SU-DHL-6 (cell line): Measurements from ENCODE around the gene ZPBP2.

Experiments used
- H2AFZ ChIP-seq: fragments of 200-600 bp; sonication (generic); 2 replicates; pipeline ENCODE4 v1.6.1; 2014; ENCODE audit warnings: low read depth, mild to moderate bottlenecking, moderate library complexity, mixed read lengths, antibody characterized with exemption, low read length; ENCODE audit not compliant: severe bottlenecking
- H3F3A ChIP-seq: fragments of 200-600 bp; shearing (Covaris generic); 2 replicates; pipeline ENCODE4 v1.6.0; 2016; ENCODE audit warnings: antibody characterized with exemption, mild to moderate bottlenecking; ENCODE audit not compliant: insufficient read depth
- H3K27ac ChIP-seq: fragments of 200-600 bp; sonication (generic); 2 replicates; pipeline ENCODE4 v1.5.1; 2016; ENCODE audit warnings: low read depth, mild to moderate bottlenecking, low read length, moderate library complexity, mixed read lengths
- H3K27me3 ChIP-seq: fragments of 200-600 bp; sonication (generic), shearing (Covaris generic); 2 replicates; pipeline ENCODE4 v1.6.0; 2014; ENCODE audit warnings: mild to moderate bottlenecking, low read length
- H3K36me3 ChIP-seq: fragments of 200-600 bp; sonication (generic); 2 replicates; pipeline ENCODE4 v1.6.1; 2014; ENCODE audit warnings: mild to moderate bottlenecking, low read length, mixed read lengths
- H3K4me2 ChIP-seq: fragments of 300-600, 200-600 bp; shearing (Covaris generic), sonication (generic); 2 replicates; pipeline ENCODE4 v1.6.0; 2014; ENCODE audit warnings: low read length, low read depth, mild to moderate bottlenecking; ENCODE audit not compliant: poor library complexity, severe bottlenecking
- H3K4me3 ChIP-seq: fragments of 200-600 bp; sonication (generic); 2 replicates; pipeline ENCODE4 v1.5.1; 2014; ENCODE audit warnings: antibody characterized with exemption, low read length, mild to moderate bottlenecking, mixed read lengths; ENCODE audit not compliant: insufficient read depth, poor library complexity, severe bottlenecking
- H3K79me2 ChIP-seq: fragments of 200-600 bp; sonication (generic); 2 replicates; pipeline ENCODE4 v1.6.1; 2014; ENCODE audit warnings: mild to moderate bottlenecking, low read length, moderate library complexity; ENCODE audit not compliant: insufficient read depth
- H3K9ac ChIP-seq: fragments of 200-600 bp; sonication (generic); 2 replicates; pipeline ENCODE4 v1.7.0; 2014; ENCODE audit warnings: mild to moderate bottlenecking, low read length
- H3K9me2 ChIP-seq: fragments of 200-600 bp; sonication (generic); replicated peaks from 2 replicates; pipeline ENCODE4 v1.6.1; 2014; ENCODE audit warnings: low read length; ENCODE audit not compliant: insufficient read depth
- H3K9me3 ChIP-seq: fragments of 200-600 bp; sonication (generic); 2 replicates; pipeline ENCODE4 v1.6.1; 2014; ENCODE audit warnings: low read length, mixed read lengths; ENCODE audit not compliant: insufficient read depth
- H4K20me1 ChIP-seq: fragments of 200-600 bp; sonication (generic); 2 replicates; pipeline ENCODE4 v1.6.1; 2014; ENCODE audit warnings: low read depth, mild to moderate bottlenecking, antibody characterized with exemption, low read length, moderate library complexity, mixed read lengths
- EZH2phosphoT487 ChIP-seq: fragments of 200-600 bp; sonication (generic), shearing (Covaris generic); conservative IDR thresholded peaks from 2 replicates; pipeline ENCODE4 v1.6.1; 2018; ENCODE audit warnings: mild to moderate bottlenecking, antibody characterized with exemption, low read length, moderate library complexity, mixed read lengths
- TF ChIP-seq, protein P1 (sequence below): fragments of 200-600 bp; sonication (generic); IDR thresholded peaks from one replicate; pipeline ENCODE4 v1.5.1; 2017; ENCODE audit warnings: antibody characterized with exemption, mild to moderate bottlenecking, low read length, moderate library complexity; ENCODE audit not compliant: insufficient read depth, poor library complexity, severe bottlenecking

The ZPBP2 gene

DNA sequence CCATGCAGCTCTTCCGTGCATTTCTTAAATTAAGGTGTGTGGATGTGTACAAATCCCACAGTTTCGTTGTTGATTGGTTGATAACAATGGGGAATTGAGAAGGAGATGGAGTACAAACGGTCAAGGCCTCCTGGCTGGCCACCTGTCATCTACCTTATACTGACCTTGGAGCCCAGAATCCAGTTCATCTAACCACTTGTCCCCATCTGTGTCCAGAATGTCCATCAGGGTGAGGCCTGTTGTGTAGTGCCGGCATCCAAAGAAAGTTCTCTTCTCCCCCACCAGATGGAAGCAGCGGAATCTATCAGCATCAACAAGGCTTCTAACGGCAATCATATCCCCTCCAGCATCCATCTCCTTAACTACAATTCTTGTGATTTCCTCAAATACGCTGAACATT, 48.9 kb downstream of the ZPBP2 start:
- Histone ChIP-seq H3K4me2 (no peak overlapping the region), H3K27ac (no peak overlapping the region), H3F3A (no peaks in the 10 kb centered on the region), H3K27me3 (no peaks in the 10 kb centered on the region), H4K20me1 (no peaks in the 10 kb centered on the region), H3K79me2 (no peaks in the 10 kb centered on the region), H3K36me3 (no peaks in the 10 kb centered on the region), H3K4me3 (no peak overlapping the region), H2AFZ (no peak overlapping the region), H3K9ac (no peak overlapping the region), H3K9me3 (no peaks in the 10 kb centered on the region), H3K9me2 (no peaks in the 10 kb centered on the region)
- TF ChIP-seq, protein P1, sequence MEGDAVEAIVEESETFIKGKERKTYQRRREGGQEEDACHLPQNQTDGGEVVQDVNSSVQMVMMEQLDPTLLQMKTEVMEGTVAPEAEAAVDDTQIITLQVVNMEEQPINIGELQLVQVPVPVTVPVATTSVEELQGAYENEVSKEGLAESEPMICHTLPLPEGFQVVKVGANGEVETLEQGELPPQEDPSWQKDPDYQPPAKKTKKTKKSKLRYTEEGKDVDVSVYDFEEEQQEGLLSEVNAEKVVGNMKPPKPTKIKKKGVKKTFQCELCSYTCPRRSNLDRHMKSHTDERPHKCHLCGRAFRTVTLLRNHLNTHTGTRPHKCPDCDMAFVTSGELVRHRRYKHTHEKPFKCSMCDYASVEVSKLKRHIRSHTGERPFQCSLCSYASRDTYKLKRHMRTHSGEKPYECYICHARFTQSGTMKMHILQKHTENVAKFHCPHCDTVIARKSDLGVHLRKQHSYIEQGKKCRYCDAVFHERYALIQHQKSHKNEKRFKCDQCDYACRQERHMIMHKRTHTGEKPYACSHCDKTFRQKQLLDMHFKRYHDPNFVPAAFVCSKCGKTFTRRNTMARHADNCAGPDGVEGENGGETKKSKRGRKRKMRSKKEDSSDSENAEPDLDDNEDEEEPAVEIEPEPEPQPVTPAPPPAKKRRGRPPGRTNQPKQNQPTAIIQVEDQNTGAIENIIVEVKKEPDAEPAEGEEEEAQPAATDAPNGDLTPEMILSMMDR: no peak
- TF ChIP-seq EZH2phosphoT487: no peak

DNA sequence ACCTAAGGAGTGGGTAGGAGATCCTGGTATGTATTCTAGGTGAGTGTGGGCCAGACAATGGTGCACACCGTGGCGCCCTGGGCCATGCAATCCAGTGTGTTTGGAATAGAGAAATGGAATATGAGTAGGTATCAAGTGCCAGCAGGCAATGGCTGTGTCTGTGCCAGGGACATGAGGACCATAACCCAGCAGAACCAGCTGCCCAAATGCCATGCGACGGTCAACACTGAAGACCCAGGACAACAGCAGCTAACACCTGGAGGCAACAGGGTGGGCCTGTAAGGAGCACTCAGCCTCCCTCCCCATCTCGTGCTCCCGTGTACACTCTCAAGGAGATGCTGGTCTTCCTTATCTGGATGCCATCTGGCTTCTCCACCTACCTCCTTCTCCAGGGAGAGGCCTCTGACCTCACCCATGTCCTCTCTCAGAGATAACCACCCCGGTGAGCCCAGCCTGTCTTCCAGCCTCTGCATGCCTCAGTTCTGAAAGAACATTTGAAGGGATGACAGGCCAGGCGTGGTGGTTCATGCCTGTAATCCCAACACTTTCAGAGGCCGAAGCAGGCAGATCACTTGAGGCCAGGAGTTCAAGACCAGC, 51.2 kb downstream of the ZPBP2 start:
- TF ChIP-seq EZH2phosphoT487: no peak
- TF ChIP-seq, protein P1: no peak
- H3K4me2 ChIP-seq: no peak overlapping the region
- H3K4me3 ChIP-seq: no peak overlapping the region
- H3K27ac ChIP-seq: no peak overlapping the region
- no peak overlapping the region for H3K9ac ChIP-seq
- no peaks in the 10 kb centered on the region for H3K9me2 ChIP-seq
- H3K36me3 ChIP-seq: no peaks in the 10 kb centered on the region
- 0 out of 2 replicates have a peak, but pooled peaks cover under 1% of the 10 kb centered on the region for H3K79me2 ChIP-seq
- H2AFZ ChIP-seq: no peak overlapping the region
- no peaks in the 10 kb centered on the region for H3K9me3 ChIP-seq
- H3K27me3 ChIP-seq: no peaks in the 10 kb centered on the region
- no peaks in the 10 kb centered on the region for H4K20me1 ChIP-seq
- H3F3A ChIP-seq: no peaks in the 10 kb centered on the region

DNA sequence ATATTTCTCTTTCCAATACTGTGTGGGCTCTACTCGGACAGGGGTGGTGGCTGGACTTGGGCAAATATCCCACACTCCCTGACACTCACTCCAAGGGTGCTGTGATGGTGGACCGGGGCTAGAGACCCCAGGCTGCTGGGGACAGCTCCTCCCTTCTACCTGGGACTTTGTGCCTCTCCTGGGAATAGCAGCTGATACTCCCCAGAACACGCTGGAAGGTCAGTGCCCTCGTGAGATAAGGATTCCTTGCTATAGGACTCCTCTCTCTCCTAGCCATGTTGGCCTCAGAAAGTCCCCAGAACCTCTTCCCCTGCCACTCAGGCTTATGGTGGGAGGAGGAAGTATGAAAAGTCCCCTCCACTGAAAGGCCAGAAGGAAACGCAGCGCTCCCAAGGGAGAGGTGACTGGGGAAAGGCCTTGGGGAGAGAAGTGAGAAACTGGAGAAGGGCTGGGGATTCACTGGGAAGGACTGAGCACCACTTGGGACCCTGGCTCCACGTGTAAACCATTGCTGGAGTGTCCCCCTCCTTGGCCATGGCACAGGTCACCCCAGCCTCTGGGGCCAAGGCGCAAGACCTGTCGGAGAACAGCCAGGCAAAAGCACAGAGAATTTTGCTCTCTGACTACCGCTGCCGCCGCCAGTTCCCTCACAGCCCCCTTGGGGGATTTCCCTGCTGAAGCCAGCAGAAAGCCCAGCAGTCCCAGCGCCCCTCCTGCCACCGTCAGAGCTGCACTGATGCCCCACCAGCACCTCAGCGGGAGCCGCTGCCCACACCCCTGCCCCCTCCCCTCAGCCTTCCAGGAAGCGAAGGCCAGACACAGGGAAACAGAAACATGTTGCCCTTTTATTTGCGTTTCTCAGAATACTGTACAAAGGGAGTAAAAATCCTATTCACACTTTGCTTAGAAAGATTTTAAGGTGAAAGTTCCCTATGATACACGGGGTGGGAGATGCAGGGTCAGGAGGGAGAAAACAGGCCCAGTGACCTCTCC, 52.5 kb downstream of the ZPBP2 start:
- TF ChIP-seq EZH2phosphoT487: no peak
- no peaks in the 10 kb centered on the region for H3K9me3 ChIP-seq
- no peak overlapping the region for H3K9ac ChIP-seq
- no peak overlapping the region for H2AFZ ChIP-seq
- H3K4me3 ChIP-seq: no peak overlapping the region
- no peaks in the 10 kb centered on the region for H3K36me3 ChIP-seq
- no peak overlapping the region for H3K27ac ChIP-seq
- H3F3A ChIP-seq: no peaks in the 10 kb centered on the region
- H3K79me2 ChIP-seq: peaks cover 13% of the 10 kb centered on the region
- no peaks in the 10 kb centered on the region for H4K20me1 ChIP-seq
- H3K27me3 ChIP-seq: no peaks in the 10 kb centered on the region
- H3K9me2 ChIP-seq: no peaks in the 10 kb centered on the region
- H3K4me2 ChIP-seq: no peak overlapping the region

DNA sequence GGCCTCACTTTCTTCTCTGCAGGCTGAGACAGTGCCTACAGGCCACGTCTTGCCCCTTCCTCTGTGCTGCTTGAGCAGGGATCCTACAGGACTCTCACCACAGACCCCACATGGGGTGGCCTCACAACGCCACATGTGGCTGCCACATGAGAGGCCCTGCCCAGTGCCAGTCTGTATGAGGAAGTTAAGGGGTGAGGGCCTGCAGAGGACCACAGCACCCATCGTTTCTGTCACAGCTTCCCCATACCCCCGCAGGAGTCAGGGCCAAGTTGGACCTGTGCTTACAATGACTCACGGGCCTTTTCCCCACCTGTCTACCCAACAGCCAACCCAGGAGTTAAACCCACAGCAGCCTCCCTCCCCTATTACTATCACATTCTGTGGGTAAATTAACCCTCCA, 53.3 kb downstream of the ZPBP2 start:
- peaks cover 21% of the 10 kb centered on the region for H3K79me2 ChIP-seq
- H3K4me2 ChIP-seq: no peak overlapping the region
- H3K27ac ChIP-seq: no peak overlapping the region
- no peaks in the 10 kb centered on the region for H3K27me3 ChIP-seq
- H2AFZ ChIP-seq: no peak overlapping the region
- no peaks in the 10 kb centered on the region for H3K9me2 ChIP-seq
- no peaks in the 10 kb centered on the region for H3K36me3 ChIP-seq
- no peaks in the 10 kb centered on the region for H3F3A ChIP-seq
- TF ChIP-seq, protein P1: no peak
- H3K4me3 ChIP-seq: no peak overlapping the region
- no peaks in the 10 kb centered on the region for H4K20me1 ChIP-seq
- no peak overlapping the region for H3K9ac ChIP-seq
- no peaks in the 10 kb centered on the region for H3K9me3 ChIP-seq
